ENCODE results near the gene EVX2.

- no peak for TF ChIP-seq POLR2AphosphoS5 (IDR thresholded peaks at IDR 0.05; ENCODE audit: low read depth, low read length)
- peak; percentile 90 for TF ChIP-seq CTCF (IDR thresholded peaks at IDR 0.05)
- TF ChIP-seq RFX5 (IDR thresholded peaks at IDR 0.05; ENCODE audit: low read length): no peak
- TF ChIP-seq RAD21 (IDR thresholded peaks at IDR 0.05; ENCODE audit: low read length): peak; percentile 65
- TF ChIP-seq USF1 (IDR thresholded peaks at IDR 0.05; ENCODE audit: borderline replicate concordance, low read depth): no peak
- no peak for TF ChIP-seq JUND (IDR thresholded peaks at IDR 0.05)
- TF ChIP-seq YY1 (IDR thresholded peaks at IDR 0.05; ENCODE audit: low read depth): no peak
- no peak for TF ChIP-seq REST (IDR thresholded peaks at IDR 0.05; ENCODE audit: low read depth, low read length)
- TF ChIP-seq TCF12 (IDR thresholded peaks at IDR 0.05): no peak
- TF ChIP-seq SMC3 (IDR thresholded peaks at IDR 0.05; ENCODE audit: low read depth, low read length): peak; percentile 59
- no peak for TF ChIP-seq EZH2phosphoT487 (IDR thresholded peaks at IDR 0.05; ENCODE audit: borderline replicate concordance, low read depth)
- TF ChIP-seq CHD2 (IDR thresholded peaks at IDR 0.05; ENCODE audit: low read length, partially characterized antibody): peak; percentile 29
- TF ChIP-seq USF2 (IDR thresholded peaks at IDR 0.05; ENCODE audit: borderline replicate concordance, low read depth, low read length): no peak
- TF ChIP-seq PBX3 (IDR thresholded peaks at IDR 0.05): no peak
These were observed 27.5 kb upstream of the EVX2 start for GRCh38 chr2:176111309-176111663.
